Brain microvascular endothelial cell (primary cell): ENCODE results near the gene ZNF414.
A peak's percentile ranks its signal among the peaks of the same experiment; 100 is the strongest.
"Not testable (repeated sequence)": the region's sequence is repeated elsewhere in the genome, so short reads cannot be mapped to it uniquely, and the experiment has no call there.

Experiments used
- DNase-seq: peaks from one replicate; pipeline ENCODE4 v3.0.0-alpha.2; 2020
- H3K27ac ChIP-seq: fragments of 250-450 bp; sonication (Bioruptor Pico); 2 replicates; pipeline ENCODE4 v1.5.1; 2020; ENCODE audit warnings: mild to moderate bottlenecking, moderate library complexity
- H3K27me3 ChIP-seq: fragments of 250-450 bp; sonication (Bioruptor Pico); replicated peaks from 2 replicates; pipeline ENCODE4 v1.5.1; 2020; ENCODE audit warnings: mild to moderate bottlenecking
- H3K36me3 ChIP-seq: fragments of 250-450 bp; sonication (Bioruptor Pico); replicated peaks from 2 replicates; pipeline ENCODE4 v1.5.1; 2020; ENCODE audit warnings: mild to moderate bottlenecking
- H3K4me3 ChIP-seq: 2 replicates; pipeline ENCODE4 v1.5.1; 2011; ENCODE audit warnings: low read depth, mild to moderate bottlenecking, control low read depth, low read length, moderate library complexity
- in situ Hi-C: cut with HindIII; loops from 2 replicates; pipeline ENCODE4 v1.10.0; 2017; ENCODE audit warnings: low sequenced_read_pairs, low pct_ligation_motif_present
- TF ChIP-seq, protein P1 (sequence below): IDR thresholded peaks from 2 replicates; pipeline ENCODE4 v1.5.1; 2011; ENCODE audit warnings: low read depth, mild to moderate bottlenecking, moderate library complexity, low read length, control low read depth, inconsistent platforms; ENCODE audit errors: missing control alignments

Gene ZNF414

DNA sequence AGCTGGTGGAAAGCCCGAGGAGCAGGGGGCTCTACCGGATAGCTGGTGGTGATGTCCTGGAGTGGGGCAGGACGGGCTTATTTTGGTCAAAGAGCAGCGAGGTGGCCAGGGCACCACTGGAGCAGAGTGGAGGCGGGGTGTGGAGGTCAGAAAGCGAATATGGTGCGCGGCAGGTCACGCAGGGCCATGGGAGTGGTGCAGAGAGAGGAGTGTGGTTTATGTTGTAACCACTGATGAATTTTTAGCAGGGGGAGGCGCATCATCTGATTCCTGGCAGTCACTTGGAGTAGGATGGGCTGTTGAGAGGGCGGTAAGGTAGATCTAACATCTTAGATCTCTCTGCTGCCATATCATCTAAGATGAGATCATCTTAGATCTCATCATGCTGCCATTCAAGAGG is 1.4 kb upstream of the ZNF414 start:
- H3K27me3 ChIP-seq: no peaks in the 10 kb centered on the region
- TF ChIP-seq, protein P1, sequence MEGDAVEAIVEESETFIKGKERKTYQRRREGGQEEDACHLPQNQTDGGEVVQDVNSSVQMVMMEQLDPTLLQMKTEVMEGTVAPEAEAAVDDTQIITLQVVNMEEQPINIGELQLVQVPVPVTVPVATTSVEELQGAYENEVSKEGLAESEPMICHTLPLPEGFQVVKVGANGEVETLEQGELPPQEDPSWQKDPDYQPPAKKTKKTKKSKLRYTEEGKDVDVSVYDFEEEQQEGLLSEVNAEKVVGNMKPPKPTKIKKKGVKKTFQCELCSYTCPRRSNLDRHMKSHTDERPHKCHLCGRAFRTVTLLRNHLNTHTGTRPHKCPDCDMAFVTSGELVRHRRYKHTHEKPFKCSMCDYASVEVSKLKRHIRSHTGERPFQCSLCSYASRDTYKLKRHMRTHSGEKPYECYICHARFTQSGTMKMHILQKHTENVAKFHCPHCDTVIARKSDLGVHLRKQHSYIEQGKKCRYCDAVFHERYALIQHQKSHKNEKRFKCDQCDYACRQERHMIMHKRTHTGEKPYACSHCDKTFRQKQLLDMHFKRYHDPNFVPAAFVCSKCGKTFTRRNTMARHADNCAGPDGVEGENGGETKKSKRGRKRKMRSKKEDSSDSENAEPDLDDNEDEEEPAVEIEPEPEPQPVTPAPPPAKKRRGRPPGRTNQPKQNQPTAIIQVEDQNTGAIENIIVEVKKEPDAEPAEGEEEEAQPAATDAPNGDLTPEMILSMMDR: no peak
- no peak overlapping the region for H3K27ac ChIP-seq
- H3K4me3 ChIP-seq: no peak overlapping the region
- no peak for DNase-seq
- H3K36me3 ChIP-seq: no peaks in the 10 kb centered on the region
- in situ Hi-C loops: no loop called here

DNA sequence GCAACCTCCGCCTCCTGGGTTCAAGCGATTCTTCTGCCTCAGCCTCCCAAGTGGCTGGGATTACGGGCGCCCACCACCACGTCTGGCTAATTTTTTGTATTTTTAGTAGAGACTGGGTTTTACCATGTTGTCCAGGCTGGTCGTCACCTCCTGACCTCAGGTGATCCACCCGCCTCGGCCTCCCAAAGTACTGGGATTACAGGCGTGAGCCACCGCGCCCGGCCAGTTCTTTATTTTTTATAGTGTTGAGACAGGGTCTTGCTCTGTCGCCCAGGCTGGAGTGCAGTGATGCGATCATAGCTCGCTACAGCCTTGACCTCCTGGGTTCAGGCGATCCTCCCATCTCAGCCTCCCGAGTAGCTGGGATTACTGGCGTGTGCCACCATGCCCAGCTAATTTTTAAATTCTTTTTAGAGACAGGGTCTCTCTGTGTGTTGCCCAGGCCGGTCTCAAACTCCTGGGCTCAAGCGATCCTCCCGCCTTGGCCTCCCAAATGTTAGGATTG is 590 bp upstream of the ZNF414 start:
- H3K36me3 ChIP-seq, DNase-seq, H3K27me3 ChIP-seq, in situ Hi-C loops: not testable (repeated sequence)
- peak overlapping the region; percentile 99 for H3K27ac ChIP-seq
- H3K4me3 ChIP-seq: peak overlapping the region; percentile 73

DNA sequence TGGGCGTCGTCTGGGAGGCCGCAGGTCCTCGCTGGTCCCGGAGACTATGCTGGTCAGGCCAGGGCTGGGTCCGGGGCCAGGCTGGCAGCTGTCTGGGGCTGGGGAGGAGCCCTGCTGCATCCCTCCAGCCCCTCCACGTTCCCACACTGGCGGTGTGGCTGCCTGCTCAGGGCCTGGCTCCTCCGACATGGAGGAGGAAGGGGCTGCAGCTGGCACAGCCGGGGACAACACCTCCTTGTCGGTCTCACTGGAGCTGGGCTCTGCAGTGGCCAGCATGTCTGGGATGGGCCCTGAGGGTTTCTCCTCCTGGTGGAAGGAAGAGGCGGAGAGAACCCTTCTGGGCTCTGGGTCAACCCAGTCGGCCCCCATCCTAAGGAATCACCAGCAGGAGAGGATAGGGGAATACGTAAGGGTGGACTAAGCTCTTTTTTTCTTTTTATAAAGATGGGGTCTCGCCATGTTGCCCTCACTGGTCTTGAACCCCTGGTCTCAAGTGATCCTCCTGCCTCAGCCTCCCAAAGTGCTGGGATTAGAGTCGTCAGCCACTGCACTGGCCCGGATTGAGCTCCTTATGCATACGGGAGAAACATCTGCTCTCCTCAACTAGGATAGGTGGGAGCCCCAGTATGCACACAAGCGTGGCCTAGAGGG is 806 bp downstream of the ZNF414 start:
- no peak for DNase-seq
- TF ChIP-seq, protein P1: no peak
- no peaks in the 10 kb centered on the region for H3K27me3 ChIP-seq
- H3K27ac ChIP-seq: peak overlapping the region; percentile 99
- no peaks in the 10 kb centered on the region for H3K36me3 ChIP-seq
- peak overlapping the region; percentile 73 for H3K4me3 ChIP-seq
- in situ Hi-C loops: no loop called here

DNA sequence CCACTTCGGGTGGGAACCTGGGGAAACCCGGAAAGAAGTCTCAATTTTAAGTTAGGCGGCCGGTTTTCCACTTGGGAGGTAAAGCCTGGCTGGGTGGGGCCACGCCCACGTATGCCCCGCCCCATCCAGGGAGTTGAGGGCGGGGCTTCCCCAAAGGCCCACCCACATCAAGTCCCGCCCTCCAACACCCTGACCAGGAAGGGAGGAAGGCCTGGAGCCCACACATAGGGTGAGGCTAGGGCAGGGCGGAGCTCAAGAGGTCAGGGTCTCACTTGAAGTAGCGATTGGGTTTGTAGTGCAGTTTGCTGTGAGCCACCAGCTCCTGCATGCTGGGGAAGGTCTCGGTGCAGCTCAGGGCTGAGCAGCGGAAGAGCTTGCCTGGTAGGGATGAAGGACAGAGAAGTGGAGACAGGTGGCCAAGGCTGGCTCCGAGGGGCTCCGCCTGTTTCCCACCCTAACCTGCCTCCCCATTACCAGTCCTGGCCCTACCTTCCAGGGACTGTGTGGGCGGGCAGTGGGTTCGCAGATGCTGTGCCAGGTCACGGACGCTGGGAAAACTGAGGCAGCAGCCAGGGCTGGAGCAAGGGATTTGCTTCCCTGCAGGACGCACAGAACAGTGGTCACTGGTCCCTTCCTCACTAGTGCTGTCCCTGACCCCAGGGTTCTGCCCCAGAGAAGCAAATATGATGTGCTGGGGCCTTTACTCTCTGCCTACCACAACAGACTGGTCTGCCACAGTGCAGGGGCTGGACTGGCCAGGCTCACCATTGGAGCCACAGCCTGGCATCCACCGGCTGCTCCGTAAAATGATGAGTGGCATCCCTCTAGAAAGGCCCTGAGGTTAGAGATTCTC is 1.6 kb downstream of the ZNF414 start:
- Histone ChIP-seq H3K36me3 (no peaks in the 10 kb centered on the region), H3K27ac (no peak overlapping the region), H3K27me3 (no peaks in the 10 kb centered on the region), H3K4me3 (no peak overlapping the region)
- TF ChIP-seq, protein P1: no peak
- in situ Hi-C loops: no loop called here
- no peak for DNase-seq

DNA sequence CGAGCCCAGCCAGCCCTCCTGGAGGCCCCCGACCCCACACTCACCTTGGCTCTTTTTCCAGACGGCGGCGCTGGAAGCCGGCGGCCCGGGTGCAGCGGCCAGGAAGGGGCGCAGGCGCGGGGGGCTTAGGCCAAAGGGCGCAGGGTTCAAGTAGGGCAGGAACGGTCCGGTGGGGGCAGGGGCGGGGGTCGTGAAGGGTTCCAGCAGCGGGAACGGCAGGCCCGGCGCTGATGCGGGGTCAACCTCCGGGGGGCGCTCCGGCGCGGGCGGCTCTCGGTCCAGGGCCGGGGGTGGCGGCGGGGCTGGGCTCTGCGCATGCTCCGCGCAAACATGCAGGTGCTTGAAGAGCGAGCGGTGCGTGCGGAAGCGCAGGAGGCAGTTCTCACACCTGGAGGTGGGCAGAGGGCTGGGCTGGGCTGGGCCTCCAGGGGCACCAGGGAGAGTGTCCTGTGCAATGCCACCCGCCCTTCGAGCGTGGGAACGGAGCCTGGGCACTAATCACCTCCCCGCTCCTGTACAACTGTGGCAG is 2.3 kb downstream of the ZNF414 start:
- no peaks in the 10 kb centered on the region for H3K36me3 ChIP-seq
- H3K27me3 ChIP-seq: no peaks in the 10 kb centered on the region
- in situ Hi-C loops: no loop called here
- H3K4me3 ChIP-seq: no peak overlapping the region
- no peak for DNase-seq
- TF ChIP-seq, protein P1: no peak
- no peak overlapping the region for H3K27ac ChIP-seq

DNA sequence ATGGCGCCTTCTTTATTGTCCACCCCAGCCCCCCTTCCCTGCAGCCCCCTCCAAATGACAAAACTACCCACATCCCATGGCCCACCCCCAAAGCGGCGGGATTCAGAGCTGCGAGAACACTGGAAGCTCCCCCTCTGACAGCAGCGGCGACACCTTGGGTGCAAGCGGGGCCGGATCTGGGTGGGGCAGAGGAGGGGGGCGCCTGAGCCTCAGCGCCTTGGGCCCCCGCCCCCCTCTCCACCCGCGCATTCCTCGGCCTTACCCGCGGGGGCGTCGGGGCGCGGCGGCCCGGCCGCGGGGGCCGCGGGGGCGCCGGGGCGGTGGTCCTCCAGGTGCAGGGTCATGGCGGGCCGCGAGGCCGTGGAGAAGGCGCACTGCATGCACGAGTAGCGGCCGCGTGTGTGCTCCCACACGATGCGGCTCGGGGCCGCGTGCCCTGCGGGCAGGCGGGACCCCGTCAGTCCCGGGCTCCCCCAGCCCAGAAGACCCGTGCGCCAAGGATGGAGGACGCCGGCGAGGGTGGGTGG is 3.3 kb downstream of the ZNF414 start:
- no peak overlapping the region for H3K4me3 ChIP-seq
- no peak overlapping the region for H3K27ac ChIP-seq
- in situ Hi-C loops: no loop called here
- H3K36me3 ChIP-seq: no peaks in the 10 kb centered on the region
- TF ChIP-seq, protein P1: no peak
- no peak for DNase-seq
- H3K27me3 ChIP-seq: no peaks in the 10 kb centered on the region
